BLaER1 (cell line): ENCODE data around the gene ABCC9.

Experiments used
- H3K27ac ChIP-seq: shearing (Covaris generic); formaldehyde crosslinking; 2 replicates; pipeline ENCODE4 v1.8.1; 2022
- H3K27me3 ChIP-seq: shearing (Covaris generic); formaldehyde crosslinking; 2 replicates; pipeline ENCODE4 v1.8.1; 2022
- H3K36me3 ChIP-seq: shearing (Covaris generic); formaldehyde crosslinking; 2 replicates; pipeline ENCODE4 v1.8.1; 2022
- H3K4me1 ChIP-seq: shearing (Covaris generic); formaldehyde crosslinking; 2 replicates; pipeline ENCODE4 v1.8.1; 2022
- H3K4me2 ChIP-seq: shearing (Covaris generic); formaldehyde crosslinking; 2 replicates; pipeline ENCODE4 v1.8.1; 2022
- H3K4me3 ChIP-seq: shearing (Covaris generic); formaldehyde crosslinking; 2 replicates; pipeline ENCODE4 v1.8.1; 2022
- H3K9ac ChIP-seq: shearing (Covaris generic); formaldehyde crosslinking; 2 replicates; pipeline ENCODE4 v1.8.1; 2022
- H3K9me3 ChIP-seq: shearing (Covaris generic); formaldehyde crosslinking; 2 replicates; pipeline ENCODE4 v1.8.1; 2022
- H4K20me1 ChIP-seq: shearing (Covaris generic); formaldehyde crosslinking; 2 replicates; pipeline ENCODE4 v1.8.1; 2022
- Cebpa-rat ChIP-seq: shearing (Covaris generic); IDR thresholded peaks from 2 replicates; pipeline ENCODE4 v1.8.1; 2022

Gene ABCC9

GRCh38 chr12:21780786-21781185 is 160.4 kb downstream of the ABCC9 start:
- no peaks in the 10 kb centered on the region for H3K9me3 ChIP-seq
- H3K36me3 ChIP-seq, result no peaks in the 10 kb centered on the region
- no peak for TF ChIP-seq Cebpa-rat
- no peak overlapping the region for H3K4me3 ChIP-seq
- H3K4me2 ChIP-seq, result no peak overlapping the region
- H3K27me3 ChIP-seq, result no peaks in the 10 kb centered on the region
- no peaks in the 10 kb centered on the region for H3K4me1 ChIP-seq
- no peak overlapping the region for H3K27ac ChIP-seq
- H3K9ac ChIP-seq, result no peak overlapping the region
- no peaks in the 10 kb centered on the region for H4K20me1 ChIP-seq

- Histone ChIP-seq H3K27me3 (peaks cover 19% of the 10 kb centered on the region), H4K20me1 (no peaks in the 10 kb centered on the region), H3K36me3 (no peaks in the 10 kb centered on the region), H3K4me3 (no peak overlapping the region), H3K4me1 (no peaks in the 10 kb centered on the region), H3K9me3 (no peaks in the 10 kb centered on the region), H3K27ac (no peak overlapping the region), H3K4me2 (no peak overlapping the region), H3K9ac (no peak overlapping the region)
- TF ChIP-seq Cebpa-rat, result no peak
These were observed 165.1 kb downstream of the ABCC9 start for GRCh38 chr12:21776175-21776574.

- Histone ChIP-seq H4K20me1 (no peaks in the 10 kb centered on the region), H3K4me2 (no peak overlapping the region), H3K9me3 (no peaks in the 10 kb centered on the region), H3K9ac (no peak overlapping the region), H3K36me3 (no peaks in the 10 kb centered on the region), H3K27me3 (peaks cover 19% of the 10 kb centered on the region), H3K4me1 (no peaks in the 10 kb centered on the region), H3K4me3 (no peak overlapping the region), H3K27ac (no peak overlapping the region)
- no peak for TF ChIP-seq Cebpa-rat
These were observed 165.9 kb downstream of the ABCC9 start for GRCh38 chr12:21775133-21775820.

GRCh38 chr12:21774358-21775132 is 166.7 kb downstream of the ABCC9 start, which contains the start of gene KCNJ8:
Gene KCNJ8 (minus strand): TSS chr12:21774706. CDS start chr12:21773616, 1,090 bp downstream.
- H3K4me1 ChIP-seq, result no peaks in the 10 kb centered on the region
- H3K27ac ChIP-seq, result no peak within 1 kb of the TSS
- no peak for TF ChIP-seq Cebpa-rat
- no peaks in the 10 kb centered on the region for H4K20me1 ChIP-seq
- no peaks in the 10 kb centered on the region for H3K36me3 ChIP-seq
- no peak within 1 kb of the TSS for H3K4me2 ChIP-seq
- H3K9me3 ChIP-seq, result no peaks in the 10 kb centered on the region
- no peak within 1 kb of the TSS for H3K4me3 ChIP-seq
- H3K9ac ChIP-seq, result no peak within 1 kb of the TSS
- peaks cover 19% of the 10 kb centered on the region for H3K27me3 ChIP-seq

- Histone ChIP-seq H3K27ac (no peak overlapping the region), H3K36me3 (no peaks in the 10 kb centered on the region), H3K4me3 (no peak overlapping the region), H4K20me1 (no peaks in the 10 kb centered on the region), H3K4me1 (no peaks in the 10 kb centered on the region), H3K4me2 (no peak overlapping the region), H3K9ac (no peak overlapping the region), H3K27me3 (peaks cover 19% of the 10 kb centered on the region), H3K9me3 (no peaks in the 10 kb centered on the region)
- TF ChIP-seq Cebpa-rat, result no peak
These were observed 167.4 kb downstream of the ABCC9 start for GRCh38 chr12:21773806-21774205.

GRCh38 chr12:21773263-21773741 is 167.9 kb downstream of the ABCC9 start:
- H3K9me3 ChIP-seq, result no peaks in the 10 kb centered on the region
- no peaks in the 10 kb centered on the region for H3K4me1 ChIP-seq
- no peak overlapping the region for H3K4me2 ChIP-seq
- no peaks in the 10 kb centered on the region for H3K36me3 ChIP-seq
- no peak overlapping the region for H3K4me3 ChIP-seq
- peaks cover 19% of the 10 kb centered on the region for H3K27me3 ChIP-seq
- no peak for TF ChIP-seq Cebpa-rat
- H3K9ac ChIP-seq, result no peak overlapping the region
- no peak overlapping the region for H3K27ac ChIP-seq
- no peaks in the 10 kb centered on the region for H4K20me1 ChIP-seq

DNA sequence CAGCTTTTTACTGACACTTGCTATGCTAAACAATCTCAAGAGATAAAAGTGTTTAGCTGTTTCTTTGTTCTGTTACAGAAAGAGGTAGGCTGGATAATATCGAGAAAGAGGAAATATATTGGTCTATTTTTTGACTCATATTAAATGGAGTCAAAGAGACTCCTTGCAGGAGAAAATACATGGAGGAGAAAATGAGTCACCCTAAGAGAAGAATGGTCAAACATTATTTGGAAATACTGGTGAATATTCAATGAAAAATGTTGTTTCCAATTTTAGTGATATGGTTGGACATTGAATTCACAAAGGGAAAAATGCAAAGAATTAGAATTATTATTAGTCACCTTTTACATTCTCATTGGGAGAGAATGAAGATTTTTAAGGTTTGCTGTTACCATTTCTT is 169.9 kb downstream of the ABCC9 start:
- Histone ChIP-seq H3K36me3 (no peaks in the 10 kb centered on the region), H4K20me1 (no peaks in the 10 kb centered on the region), H3K4me2 (no peak overlapping the region), H3K4me3 (no peak overlapping the region), H3K9me3 (no peaks in the 10 kb centered on the region), H3K27ac (no peak overlapping the region), H3K27me3 (peaks cover 19% of the 10 kb centered on the region), H3K9ac (no peak overlapping the region), H3K4me1 (no peaks in the 10 kb centered on the region)
- no peak for TF ChIP-seq Cebpa-rat

GRCh38 chr12:21769307-21769706 is 171.9 kb downstream of the ABCC9 start:
- H3K4me1 ChIP-seq, result no peaks in the 10 kb centered on the region
- H3K9ac ChIP-seq, result no peak overlapping the region
- TF ChIP-seq Cebpa-rat, result no peak
- peaks cover 11% of the 10 kb centered on the region for H3K27me3 ChIP-seq
- no peaks in the 10 kb centered on the region for H4K20me1 ChIP-seq
- H3K36me3 ChIP-seq, result no peaks in the 10 kb centered on the region
- no peaks in the 10 kb centered on the region for H3K9me3 ChIP-seq
- no peak overlapping the region for H3K4me2 ChIP-seq
- no peak overlapping the region for H3K4me3 ChIP-seq
- H3K27ac ChIP-seq, result no peak overlapping the region

DNA sequence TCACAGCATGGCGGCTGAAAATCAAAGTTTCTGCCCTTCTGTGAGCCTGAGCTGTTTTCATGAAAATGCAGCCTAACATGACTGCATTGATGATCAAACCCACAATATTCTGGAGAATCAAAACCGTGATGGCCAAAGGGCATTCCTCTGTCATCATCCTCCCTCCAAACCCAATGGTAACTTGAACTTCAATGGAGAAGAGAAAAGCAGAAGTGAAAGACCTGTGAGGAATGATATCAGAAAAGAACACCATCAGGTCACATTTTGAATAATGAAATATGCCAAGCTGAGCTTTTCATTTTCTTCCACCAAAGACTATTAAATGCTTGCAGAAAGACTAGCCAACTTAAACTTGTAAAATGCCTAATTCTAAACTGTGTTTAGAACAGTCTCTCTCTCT is 174.8 kb downstream of the ABCC9 start:
- Histone ChIP-seq H3K4me2 (no peak overlapping the region), H3K9ac (no peak overlapping the region), H3K36me3 (no peaks in the 10 kb centered on the region), H3K4me3 (no peak overlapping the region), H3K27ac (no peak overlapping the region), H3K27me3 (no peaks in the 10 kb centered on the region), H4K20me1 (no peaks in the 10 kb centered on the region), H3K9me3 (no peaks in the 10 kb centered on the region), H3K4me1 (no peaks in the 10 kb centered on the region)
- no peak for TF ChIP-seq Cebpa-rat

- Histone ChIP-seq H3K36me3 (no peaks in the 10 kb centered on the region), H3K4me1 (no peaks in the 10 kb centered on the region), H3K4me2 (no peak overlapping the region)
These were observed 176.3 kb downstream of the ABCC9 start for GRCh38 chr12:21764950-21765349.

More at GRCh38 chr12:21764950-21765349, 176.3 kb downstream of the ABCC9 start:
- Histone ChIP-seq H3K27me3 (no peaks in the 10 kb centered on the region), H3K4me3 (no peak overlapping the region), H3K9me3 (no peaks in the 10 kb centered on the region), H3K27ac (no peak overlapping the region), H3K9ac (no peak overlapping the region), H4K20me1 (no peaks in the 10 kb centered on the region)
- TF ChIP-seq Cebpa-rat, result no peak
